H1 (cell line): ENCODE data around the gene ALK. TPM values are rescaled to one million over a fixed set of nuclear protein-coding genes. Genes with fewer than 3 reads are reported as not detected.

Experiments used
- CTCF ChIA-PET: fragments of 300-600 bp; sonication (Branson Sonifier 250); formaldehyde crosslinking; loops from one replicate; lab custom pipeline; 2021; ENCODE audit not compliant: partially characterized antibody; lab: Charles Lee
- POLR2A ChIA-PET: fragments of 300-600 bp; sonication (Branson Sonifier 250); formaldehyde crosslinking; loops from one replicate; lab custom pipeline; 2021; ENCODE audit warnings: inconsistent platforms; ENCODE audit not compliant: partially characterized antibody; lab: Charles Lee
- DNase-seq, 2 experiments: peaks; one replicate each; pipeline versions ENCODE4 v3.0.0 to v3.0.0-alpha.2; 2010 to 2022; ENCODE audit warnings: low spot score in 2 of 2, low read depth in 1 of 2, mixed read lengths in 1 of 2
- FAIRE-seq: peaks from 2 replicates; lab custom pipeline; 2011; peaks lifted over from hg19 to GRCh38; lab: Jason Lieb, UNC
- H2AFZ ChIP-seq: 2 replicates; pipeline ENCODE4 v1.8.1; 2012; ENCODE audit warnings: low read length, inconsistent platforms
- H2AK5ac ChIP-seq: 2 replicates; pipeline ENCODE4 v1.6.1; 2013; ENCODE audit warnings: low read depth, low read length
- H2BK120ac ChIP-seq: replicated peaks from 2 replicates; pipeline ENCODE3; 2013; ENCODE audit warnings: low read depth, low read length, inconsistent platforms
- H2BK12ac ChIP-seq: 2 replicates; pipeline ENCODE4 v1.6.1; 2013; ENCODE audit warnings: low read depth, low read length
- H2BK15ac ChIP-seq: 2 replicates; pipeline ENCODE4 v1.6.1; 2013; ENCODE audit warnings: low read length
- H2BK20ac ChIP-seq: 2 replicates; pipeline ENCODE4 v1.6.1; 2013; ENCODE audit warnings: low read length
- H2BK5ac ChIP-seq: 2 replicates; pipeline ENCODE4 v1.6.1; 2013; ENCODE audit warnings: low read depth, low read length
- H3K14ac ChIP-seq: 2 replicates; pipeline ENCODE4 v1.6.1; 2013; ENCODE audit warnings: inconsistent platforms; ENCODE audit not compliant: insufficient read length
- H3K18ac ChIP-seq: 2 replicates; pipeline ENCODE4 v1.6.1; 2013; ENCODE audit warnings: low read length; ENCODE audit errors: extremely low read depth
- H3K23ac ChIP-seq: 2 replicates; pipeline ENCODE4 v1.6.1; 2013; ENCODE audit warnings: inconsistent platforms; ENCODE audit not compliant: insufficient read length
- H3K23me2 ChIP-seq: 2 replicates; pipeline ENCODE4 v1.6.1; 2013; ENCODE audit warnings: low read depth, low read length
- H3K27ac ChIP-seq: 2 replicates; pipeline ENCODE4 v1.6.1; 2011; ENCODE audit warnings: low read depth, low read length, inconsistent platforms
- H3K27me3 ChIP-seq, 4 experiments: replicated peaks in 1 of 4; 1 replicate in 1 of 4; 2 replicates in 3 of 4; pipeline versions ENCODE4 v1.6.1 to v1.8.1; 2011 to 2013; ENCODE audit warnings: low read length in 3 of 4, mild to moderate bottlenecking in 3 of 4, inconsistent platforms in 2 of 4, mixed read lengths in 2 of 4, moderate library complexity in 1 of 4; ENCODE audit not compliant: control insufficient read depth in 3 of 4, insufficient read depth in 3 of 4; ENCODE audit errors: extremely low read depth in 1 of 4
- H3K36me3 ChIP-seq, 4 experiments: 2 replicates each; pipeline versions ENCODE4 v1.6.1 to v1.8.1; 2011 to 2013; ENCODE audit warnings: mild to moderate bottlenecking in 4 of 4, low read length in 3 of 4, moderate library complexity in 2 of 4, control low read depth in 1 of 4, inconsistent platforms in 1 of 4; ENCODE audit not compliant: insufficient read depth in 4 of 4, control insufficient read depth in 2 of 4
- H3K4ac ChIP-seq: replicated peaks from 2 replicates; pipeline ENCODE3; 2013; ENCODE audit warnings: low read length, low read depth, mixed read lengths, inconsistent platforms; ENCODE audit not compliant: insufficient read length
- H3K4me1 ChIP-seq, 4 experiments: replicated peaks in 1 of 4; 1 replicate in 1 of 4; 2 replicates in 3 of 4; pipeline versions ENCODE4 v1.6.1 to v1.8.1; 2011 to 2013; ENCODE audit warnings: low read length in 3 of 4, inconsistent platforms in 2 of 4, mixed read lengths in 1 of 4; ENCODE audit not compliant: insufficient read depth in 4 of 4, control insufficient read depth in 3 of 4
- H3K4me2 ChIP-seq, 2 experiments: 2 replicates each; pipeline versions ENCODE4 v1.6.1 to v1.8.1; 2011 to 2013; ENCODE audit warnings: low read depth in 2 of 2, low read length in 2 of 2, control low read depth in 1 of 2, inconsistent platforms in 1 of 2, mild to moderate bottlenecking in 1 of 2; ENCODE audit not compliant: insufficient read depth in 1 of 2
- H3K4me3 ChIP-seq, 4 experiments: fragments of 200-600, 300-600 bp in 1 of 4; sonication (generic), shearing (Covaris generic), sonication (Bioruptor Twin) in 1 of 4; 2 replicates each; pipeline versions ENCODE4 v1.5.1 to v1.8.1; 2011 to 2016; ENCODE audit warnings: low read length in 4 of 4, low read depth in 3 of 4, control low read depth in 2 of 4, inconsistent platforms in 2 of 4, mild to moderate bottlenecking in 2 of 4, mixed read lengths in 1 of 4, moderate library complexity in 1 of 4; ENCODE audit not compliant: insufficient read depth in 2 of 4; ENCODE audit errors: extremely low read depth in 1 of 4
- H3K56ac ChIP-seq: replicated peaks from 2 replicates; pipeline ENCODE3; 2013; ENCODE audit warnings: low read depth, mild to moderate bottlenecking, mixed read lengths, low read length, inconsistent platforms; ENCODE audit not compliant: insufficient read length
- H3K79me1 ChIP-seq: 2 replicates; pipeline ENCODE4 v1.6.1; 2013; ENCODE audit warnings: low read depth, low read length, control low read depth
- H3K79me2 ChIP-seq, 2 experiments: 2 replicates each; pipeline versions ENCODE4 v1.6.1 to v1.8.1; 2012 to 2013; ENCODE audit warnings: low read length in 2 of 2, mild to moderate bottlenecking in 2 of 2, inconsistent platforms in 1 of 2; ENCODE audit not compliant: insufficient read depth in 2 of 2, control insufficient read depth in 1 of 2
- H3K9ac ChIP-seq, 4 experiments: replicated peaks in 1 of 4; 1 replicate in 1 of 4; 2 replicates in 3 of 4; pipeline versions ENCODE4 v1.6.1 to v1.8.1; 2011 to 2013; ENCODE audit warnings: low read depth in 3 of 4, low read length in 3 of 4, control low read depth in 2 of 4, mild to moderate bottlenecking in 2 of 4, moderate library complexity in 2 of 4, inconsistent platforms in 1 of 4; ENCODE audit errors: extremely low read depth in 1 of 4
- H3K9me3 ChIP-seq, 2 experiments: 2 replicates each; pipeline versions ENCODE4 v1.6.1 to v1.8.1; 2012 to 2013; ENCODE audit warnings: mild to moderate bottlenecking in 2 of 2, moderate library complexity in 2 of 2, control low read depth in 1 of 2, inconsistent platforms in 1 of 2, low read depth in 1 of 2, low read length in 1 of 2, mixed read lengths in 1 of 2; ENCODE audit not compliant: insufficient read depth in 2 of 2
- H4K20me1 ChIP-seq, 2 experiments: replicated peaks in 1 of 2; 2 replicates each; pipeline versions ENCODE3 to v1.8.1; 2011 to 2013; ENCODE audit warnings: inconsistent platforms in 2 of 2, low read length in 2 of 2, mild to moderate bottlenecking in 1 of 2; ENCODE audit not compliant: insufficient read depth in 2 of 2, control insufficient read depth in 1 of 2
- H4K5ac ChIP-seq: 2 replicates; pipeline ENCODE4 v1.6.1; 2013; ENCODE audit warnings: low read length, low read depth, mixed read lengths, inconsistent platforms; ENCODE audit not compliant: insufficient read length
- H4K8ac ChIP-seq: 2 replicates; pipeline ENCODE4 v1.8.0; 2013; ENCODE audit warnings: mild to moderate bottlenecking, moderate library complexity, low read length, inconsistent platforms; ENCODE audit not compliant: insufficient read depth; ENCODE audit errors: extremely low read depth
- H4K91ac ChIP-seq: replicated peaks from 2 replicates; pipeline ENCODE3; 2013; ENCODE audit warnings: low read length, mixed read lengths, inconsistent platforms; ENCODE audit not compliant: insufficient read length
- BACH1 ChIP-seq: IDR thresholded peaks from 2 replicates; pipeline ENCODE4 v1.6.1; 2012; ENCODE audit warnings: low read length, improper control_type of control experiment
- CHD1 ChIP-seq: IDR thresholded peaks from 2 replicates; pipeline ENCODE4 v1.6.1; 2012; ENCODE audit warnings: low read depth, low read length, improper control_type of control experiment
- KDM5A ChIP-seq: fragments of 200-600 bp; IDR thresholded peaks from 2 replicates; pipeline ENCODE4 v1.7.1; 2012; ENCODE audit warnings: mild to moderate bottlenecking, low read length, inconsistent platforms, mixed read lengths
- SIN3A ChIP-seq, 2 experiments: IDR thresholded peaks in 1 of 2; conservative IDR thresholded peaks in 1 of 2; 2 replicates each; pipeline ENCODE4 v1.6.1; 2011 to 2012; ENCODE audit warnings: low read length in 2 of 2, improper control_type of control experiment in 1 of 2, low read depth in 1 of 2, mild to moderate bottlenecking in 1 of 2
- YY1 ChIP-seq: IDR thresholded peaks from 2 replicates; pipeline ENCODE4 v1.6.1; 2011; ENCODE audit warnings: low read depth, mild to moderate bottlenecking, low read length
- WGBS, 2 experiments: shearing (Covaris generic) in 1 of 2; methylation state at CpG; one replicate each; pipeline versions ENCODE4 v1.1.6 to v1.1.7; 2013 to 2015; ENCODE audit warnings: low lambda C conversion rate in 2 of 2, mixed read lengths in 2 of 2, inconsistent platforms in 1 of 2, low coverage in 1 of 2, missing lambda C conversion rate in 1 of 2; ENCODE audit not compliant: insufficient replicate concordance in 2 of 2, insufficient coverage in 1 of 2, insufficient read length in 1 of 2; ENCODE audit errors: extremely low coverage in 1 of 2, missing lambda C conversion rate in 1 of 2; 5-methylcytosine and 5-hydroxymethylcytosine counted together
- polyA plus RNA-seq, 7 experiments: library from polyadenylated mRNA; depleted of rRNA in 3 of 7; stranded (reverse) in 5 of 7; unstranded in 2 of 7; fragments of >200 nt in 5 of 7; fragments of 200-250 nt in 2 of 7; gene quantifications; 1 replicate in 5 of 7; 2 replicates in 1 of 7; 4 replicates in 1 of 7; pipeline versions ENCODE4 v1.2.1 to v1.2.3, GENCODE V29; 2011 to 2013; ENCODE audit warnings: missing spikeins in 2 of 7, mixed read lengths in 2 of 7
- total RNA-seq: library from RNA; stranded (reverse); fragmentation: NEBNext Ultra II Directional; extraction: Animal tissue kit (Norgen Biotek cat#: 25700); gene quantifications from 2 replicates; pipeline ENCODE4 v1.2.1, GENCODE V29; 2021

Gene ALK
- total and polyA plus RNA-seq, 2 of the 8 experiments (the other 6 are each of a cell fraction or from before 2014, with no cell fraction given) = 0.02 to 0.09 TPM

DNA sequence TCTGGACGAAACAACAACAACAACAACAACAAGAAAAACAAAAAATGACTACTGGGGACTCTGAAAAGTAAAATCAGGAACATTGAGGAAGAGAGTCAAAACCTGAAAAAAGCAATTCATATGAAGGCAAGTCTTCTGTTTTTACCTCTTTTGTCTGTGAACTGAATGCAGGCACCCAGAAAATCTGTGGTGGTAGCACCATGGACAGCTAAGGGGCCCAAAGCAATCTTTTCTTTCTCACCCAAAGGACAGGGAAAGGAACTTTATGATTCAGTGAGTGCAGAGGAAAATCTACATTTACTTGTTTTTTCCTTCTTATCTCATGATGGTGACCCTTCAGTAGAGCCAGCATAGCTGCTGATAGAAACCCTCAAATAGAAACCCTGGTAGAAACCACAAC lies 10.4 kb downstream of the ALK start:
- TF ChIP-seq CHD1 (no peak), YY1 (no peak), BACH1 (no peak), SIN3A (conservative IDR thresholded peaks at IDR 0.05 in 1 of 2, IDR thresholded peaks at IDR 0.05 in 1 of 2; ENCODE audit: low read depth in 1 of 2, low read length in 2 of 2) (no peak), KDM5A (no peak)
- Histone ChIP-seq H3K9me3 (no peaks in the 10 kb centered on the region), H2BK12ac (no peak overlapping the region), H3K23ac (no peak overlapping the region), H3K27ac (no peak overlapping the region), H2AK5ac (no peak overlapping the region), H3K36me3 (no peaks in the 10 kb centered on the region), H4K20me1 (no peaks in the 10 kb centered on the region), H3K56ac (no peak overlapping the region), H3K4me2 (no peak overlapping the region), H4K8ac (no peak overlapping the region), H3K79me2 (no peaks in the 10 kb centered on the region), H2BK120ac (no peak overlapping the region), H3K4ac (no peak overlapping the region), H2BK20ac (no peak overlapping the region), H2BK15ac (no peak overlapping the region), H3K18ac (no peak overlapping the region), H3K4me3 (no peak overlapping the region), H3K14ac (no peak overlapping the region), H4K91ac (no peak overlapping the region), H3K27me3 (no peaks in the 10 kb centered on the region), H4K5ac (no peak overlapping the region), H3K79me1 (no peaks in the 10 kb centered on the region), H3K9ac (no peak overlapping the region), H3K4me1 (no peaks in the 10 kb centered on the region), H2AFZ (no peak overlapping the region), H3K23me2 (no peaks in the 10 kb centered on the region), H2BK5ac (no peak overlapping the region)
- ChIA-PET POLR2A (no interaction called here), CTCF (interaction anchor here (0.7 kb wide), 1 partner anchor 9 kb away, joined by 3 read pairs; no protein-coding TSS in a partner anchor)
- WGBS, 2 experiments = 77% methylated on average over 1 of the region's 1 CpG; no CpG with 5 or more reads in 1 of the 2 experiments
- no peak for DNase-seq
- no peak for FAIRE-seq
